Measurements from ENCODE around the gene XPO6.

The XPO6 gene

GRCh38 chr16:28189245-28189644 lies 22.5 kb downstream of the XPO6 start:
- peaks cover 98% of the 10 kb centered on the region for H3K79me2 ChIP-seq (ENCODE audit: insufficient read depth, low read length)
- no peak for TF ChIP-seq CTCF (conservative IDR thresholded peaks at IDR 0.05; ENCODE audit: low read length)
- TF ChIP-seq EZH2phosphoT487 (IDR thresholded peaks at IDR 0.05; ENCODE audit: borderline replicate concordance): no peak
- H3K36me3 ChIP-seq (ENCODE audit: insufficient read depth, low read length): peaks cover 21% of the 10 kb centered on the region
- no peak overlapping the region for H3K9ac ChIP-seq (ENCODE audit: low read depth, low read length, poor library complexity, severe bottlenecking)
- H3F3A ChIP-seq (ENCODE audit: low read depth): no peaks in the 10 kb centered on the region
- H4K20me1 ChIP-seq (ENCODE audit: insufficient read depth, low read length, poor library complexity, severe bottlenecking): peaks cover 70% of the 10 kb centered on the region
- no peak overlapping the region for H3K4me3 ChIP-seq (ENCODE audit: low read length, poor library complexity, severe bottlenecking)
- H2AFZ ChIP-seq (ENCODE audit: low read length): no peak overlapping the region
- no peaks in the 10 kb centered on the region for H3K27me3 ChIP-seq (ENCODE audit: insufficient read depth, low read length, poor library complexity, severe bottlenecking)
- peaks cover 27% of the 10 kb centered on the region for H3K4me1 ChIP-seq (ENCODE audit: insufficient read depth, low read length, poor library complexity, severe bottlenecking)
- no peaks in the 10 kb centered on the region for H3K9me2 ChIP-seq (replicated peaks; ENCODE audit: low read depth, low read length)
- no peak overlapping the region for H3K4me2 ChIP-seq (ENCODE audit: low read depth, low read length, poor library complexity, severe bottlenecking)
- peaks cover 4% of the 10 kb centered on the region; the same call in 1 of the 2 replicates for H3K9me3 ChIP-seq (ENCODE audit: insufficient read depth, low read depth, low read length)

- Histone ChIP-seq H3K36me3 (ENCODE audit: insufficient read depth, low read length) (peaks cover 21% of the 10 kb centered on the region), H3K27me3 (ENCODE audit: insufficient read depth, low read length, poor library complexity, severe bottlenecking) (no peaks in the 10 kb centered on the region), H3K4me2 (ENCODE audit: low read depth, low read length, poor library complexity, severe bottlenecking) (no peak overlapping the region)
Measured at GRCh38 chr16:28188085-28188916, 23.5 kb downstream of the XPO6 start.

GRCh38 chr16:28187595-28188004 lies 24.2 kb downstream of the XPO6 start:
- TF ChIP-seq EZH2phosphoT487 (IDR thresholded peaks at IDR 0.05; ENCODE audit: borderline replicate concordance) (no peak), CTCF (conservative IDR thresholded peaks at IDR 0.05; ENCODE audit: low read length) (no peak)
- H3K79me2 ChIP-seq (ENCODE audit: insufficient read depth, low read length): peaks cover 99% of the 10 kb centered on the region
- peaks cover 66% of the 10 kb centered on the region for H4K20me1 ChIP-seq (ENCODE audit: insufficient read depth, low read length, poor library complexity, severe bottlenecking)
- no peak overlapping the region for H3K4me3 ChIP-seq (ENCODE audit: low read length, poor library complexity, severe bottlenecking)
- H3F3A ChIP-seq (ENCODE audit: low read depth): no peaks in the 10 kb centered on the region
- H3K4me2 ChIP-seq (ENCODE audit: low read depth, low read length, poor library complexity, severe bottlenecking): no peak overlapping the region
- no peaks in the 10 kb centered on the region for H3K27me3 ChIP-seq (ENCODE audit: insufficient read depth, low read length, poor library complexity, severe bottlenecking)
- peaks cover 4% of the 10 kb centered on the region; the same call in 1 of the 2 replicates for H3K9me3 ChIP-seq (ENCODE audit: insufficient read depth, low read depth, low read length)
- peaks cover 21% of the 10 kb centered on the region for H3K36me3 ChIP-seq (ENCODE audit: insufficient read depth, low read length)
- H2AFZ ChIP-seq (ENCODE audit: low read length): no peak overlapping the region
- H3K4me1 ChIP-seq (ENCODE audit: insufficient read depth, low read length, poor library complexity, severe bottlenecking): peaks cover 12% of the 10 kb centered on the region
- H3K9me2 ChIP-seq (replicated peaks; ENCODE audit: low read depth, low read length): no peaks in the 10 kb centered on the region
- no peak overlapping the region for H3K9ac ChIP-seq (ENCODE audit: low read depth, low read length, poor library complexity, severe bottlenecking)

More at GRCh38 chr16:28188085-28188916, 23.5 kb downstream of the XPO6 start:
- H3K9me2 ChIP-seq (replicated peaks; ENCODE audit: low read depth, low read length): no peaks in the 10 kb centered on the region
- no peak overlapping the region for H3K9ac ChIP-seq (ENCODE audit: low read depth, low read length, poor library complexity, severe bottlenecking)
- peaks cover 98% of the 10 kb centered on the region for H3K79me2 ChIP-seq (ENCODE audit: insufficient read depth, low read length)
- H4K20me1 ChIP-seq (ENCODE audit: insufficient read depth, low read length, poor library complexity, severe bottlenecking): peaks cover 67% of the 10 kb centered on the region
- peaks cover 4% of the 10 kb centered on the region; the same call in 1 of the 2 replicates for H3K9me3 ChIP-seq (ENCODE audit: insufficient read depth, low read depth, low read length)
- peaks cover 18% of the 10 kb centered on the region for H3K4me1 ChIP-seq (ENCODE audit: insufficient read depth, low read length, poor library complexity, severe bottlenecking)
- H3F3A ChIP-seq (ENCODE audit: low read depth): no peaks in the 10 kb centered on the region
- H2AFZ ChIP-seq (ENCODE audit: low read length): no peak overlapping the region
- no peak for TF ChIP-seq EZH2phosphoT487 (IDR thresholded peaks at IDR 0.05; ENCODE audit: borderline replicate concordance)
- H3K4me3 ChIP-seq (ENCODE audit: low read length, poor library complexity, severe bottlenecking): no peak overlapping the region
